Liver (tissue), 3 donors: ENCODE data around the gene LRRC27.

Source experiments
- EGR1 ChIP-seq, 2 donors: IDR thresholded peaks; 2 replicates each; pipeline ENCODE4 v1.6.1; 2016 to 2018; ENCODE audit warnings: antibody characterized with exemption in 2 of 2, low read depth in 2 of 2
- GABPA ChIP-seq, 2 donors: IDR thresholded peaks in 1 of 2; conservative IDR thresholded peaks in 1 of 2; 2 replicates each; pipeline ENCODE4 v1.6.1; 2016; ENCODE audit warnings: antibody characterized with exemption in 2 of 2, mild to moderate bottlenecking in 1 of 2, moderate library complexity in 1 of 2
- JUND ChIP-seq, 2 donors: IDR thresholded peaks; 2 replicates each; pipeline ENCODE4 v1.6.1; 2016; ENCODE audit warnings: antibody characterized with exemption in 2 of 2
- NR2F2 ChIP-seq: IDR thresholded peaks from 2 replicates; pipeline ENCODE4 v1.6.1; 2016; ENCODE audit warnings: antibody characterized with exemption
- RAD21 ChIP-seq, 2 donors: IDR thresholded peaks; 2 replicates each; pipeline ENCODE4 v1.6.1; 2016; ENCODE audit warnings: antibody characterized with exemption in 2 of 2, mild to moderate bottlenecking in 2 of 2
- RXRA ChIP-seq, 2 donors: IDR thresholded peaks; 2 replicates each; pipeline ENCODE4 v1.6.1; 2017 to 2018; ENCODE audit warnings: antibody characterized with exemption in 2 of 2, mild to moderate bottlenecking in 1 of 2
- TAF1 ChIP-seq: conservative IDR thresholded peaks from 2 replicates; pipeline ENCODE4 v1.6.1; 2016; ENCODE audit warnings: antibody characterized with exemption, mild to moderate bottlenecking
- YY1 ChIP-seq: IDR thresholded peaks from 2 replicates; pipeline ENCODE4 v1.6.1; 2016; ENCODE audit warnings: antibody characterized with exemption, mild to moderate bottlenecking
- TF ChIP-seq, protein P1 (sequence below): IDR thresholded peaks from 2 replicates; pipeline ENCODE4 v1.6.1; 2016; ENCODE audit warnings: antibody characterized with exemption, mild to moderate bottlenecking
- TF ChIP-seq, protein P2 (sequence below): fragments of 150-350 bp; IDR thresholded peaks from 2 replicates; pipeline ENCODE4 v1.5.1; 2017; ENCODE audit warnings: improper control_type of control experiment, low read depth, low read length; ENCODE audit not compliant: missing input control
- TF ChIP-seq, protein P3 (sequence below): IDR thresholded peaks from 2 replicates; pipeline ENCODE4 v1.6.1; 2016; ENCODE audit warnings: antibody characterized with exemption
- TF ChIP-seq, protein P4 (sequence below): IDR thresholded peaks from 2 replicates; pipeline ENCODE4 v1.6.1; 2016; ENCODE audit warnings: antibody characterized with exemption
- donor health status: healthy.
- donor health status: healthy.

DNA sequence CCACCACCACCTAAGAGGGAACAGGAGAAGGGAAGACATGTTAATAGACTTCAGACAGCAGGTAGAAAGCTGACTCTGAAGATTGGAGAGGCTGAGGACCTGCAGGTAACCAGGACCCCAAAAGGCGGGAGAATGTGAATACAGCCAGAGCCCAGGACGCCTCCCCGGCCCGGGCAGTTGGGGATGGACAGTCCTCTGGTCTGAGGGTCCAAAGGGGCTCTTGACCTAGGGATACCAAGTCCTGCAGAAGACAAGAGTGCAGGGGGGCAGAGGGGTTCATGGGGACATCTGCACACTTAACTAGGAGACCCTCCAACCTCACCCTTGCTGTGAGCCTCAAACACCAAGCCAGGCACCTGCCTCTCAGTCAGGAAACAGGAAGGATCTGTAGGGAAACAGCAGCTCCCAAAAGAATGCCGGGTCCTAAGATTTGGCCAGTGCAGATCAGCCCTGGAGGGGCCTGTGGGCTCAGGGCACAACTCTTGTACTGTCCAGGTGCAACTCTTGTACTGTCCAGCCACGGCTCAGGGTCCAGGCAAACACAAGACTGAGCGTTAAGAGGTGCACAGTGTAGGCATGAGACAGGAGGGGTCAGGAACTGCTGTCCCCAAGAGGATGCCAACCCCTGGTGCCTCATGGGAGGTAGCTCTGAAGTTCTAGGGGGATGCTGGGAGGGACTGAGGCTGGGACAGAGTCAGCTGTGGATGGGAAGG lies 22.0 kb upstream of the LRRC27 start:
- TF ChIP-seq JUND (IDR thresholded peaks at IDR 0.05) (no peak), RAD21 (IDR thresholded peaks at IDR 0.05) (no peak), GABPA (IDR thresholded peaks at IDR 0.05 in 1 of 2, conservative IDR thresholded peaks at IDR 0.05 in 1 of 2) (no peak), NR2F2 (no peak), TAF1 (no peak), RXRA (IDR thresholded peaks at IDR 0.05) (no peak), YY1 (no peak), EGR1 (IDR thresholded peaks at IDR 0.05; ENCODE audit: low read depth in 2 of 2) (no peak)
- TF ChIP-seq, protein P1, sequence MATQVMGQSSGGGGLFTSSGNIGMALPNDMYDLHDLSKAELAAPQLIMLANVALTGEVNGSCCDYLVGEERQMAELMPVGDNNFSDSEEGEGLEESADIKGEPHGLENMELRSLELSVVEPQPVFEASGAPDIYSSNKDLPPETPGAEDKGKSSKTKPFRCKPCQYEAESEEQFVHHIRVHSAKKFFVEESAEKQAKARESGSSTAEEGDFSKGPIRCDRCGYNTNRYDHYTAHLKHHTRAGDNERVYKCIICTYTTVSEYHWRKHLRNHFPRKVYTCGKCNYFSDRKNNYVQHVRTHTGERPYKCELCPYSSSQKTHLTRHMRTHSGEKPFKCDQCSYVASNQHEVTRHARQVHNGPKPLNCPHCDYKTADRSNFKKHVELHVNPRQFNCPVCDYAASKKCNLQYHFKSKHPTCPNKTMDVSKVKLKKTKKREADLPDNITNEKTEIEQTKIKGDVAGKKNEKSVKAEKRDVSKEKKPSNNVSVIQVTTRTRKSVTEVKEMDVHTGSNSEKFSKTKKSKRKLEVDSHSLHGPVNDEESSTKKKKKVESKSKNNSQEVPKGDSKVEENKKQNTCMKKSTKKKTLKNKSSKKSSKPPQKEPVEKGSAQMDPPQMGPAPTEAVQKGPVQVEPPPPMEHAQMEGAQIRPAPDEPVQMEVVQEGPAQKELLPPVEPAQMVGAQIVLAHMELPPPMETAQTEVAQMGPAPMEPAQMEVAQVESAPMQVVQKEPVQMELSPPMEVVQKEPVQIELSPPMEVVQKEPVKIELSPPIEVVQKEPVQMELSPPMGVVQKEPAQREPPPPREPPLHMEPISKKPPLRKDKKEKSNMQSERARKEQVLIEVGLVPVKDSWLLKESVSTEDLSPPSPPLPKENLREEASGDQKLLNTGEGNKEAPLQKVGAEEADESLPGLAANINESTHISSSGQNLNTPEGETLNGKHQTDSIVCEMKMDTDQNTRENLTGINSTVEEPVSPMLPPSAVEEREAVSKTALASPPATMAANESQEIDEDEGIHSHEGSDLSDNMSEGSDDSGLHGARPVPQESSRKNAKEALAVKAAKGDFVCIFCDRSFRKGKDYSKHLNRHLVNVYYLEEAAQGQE = no peak
- TF ChIP-seq, protein P2, sequence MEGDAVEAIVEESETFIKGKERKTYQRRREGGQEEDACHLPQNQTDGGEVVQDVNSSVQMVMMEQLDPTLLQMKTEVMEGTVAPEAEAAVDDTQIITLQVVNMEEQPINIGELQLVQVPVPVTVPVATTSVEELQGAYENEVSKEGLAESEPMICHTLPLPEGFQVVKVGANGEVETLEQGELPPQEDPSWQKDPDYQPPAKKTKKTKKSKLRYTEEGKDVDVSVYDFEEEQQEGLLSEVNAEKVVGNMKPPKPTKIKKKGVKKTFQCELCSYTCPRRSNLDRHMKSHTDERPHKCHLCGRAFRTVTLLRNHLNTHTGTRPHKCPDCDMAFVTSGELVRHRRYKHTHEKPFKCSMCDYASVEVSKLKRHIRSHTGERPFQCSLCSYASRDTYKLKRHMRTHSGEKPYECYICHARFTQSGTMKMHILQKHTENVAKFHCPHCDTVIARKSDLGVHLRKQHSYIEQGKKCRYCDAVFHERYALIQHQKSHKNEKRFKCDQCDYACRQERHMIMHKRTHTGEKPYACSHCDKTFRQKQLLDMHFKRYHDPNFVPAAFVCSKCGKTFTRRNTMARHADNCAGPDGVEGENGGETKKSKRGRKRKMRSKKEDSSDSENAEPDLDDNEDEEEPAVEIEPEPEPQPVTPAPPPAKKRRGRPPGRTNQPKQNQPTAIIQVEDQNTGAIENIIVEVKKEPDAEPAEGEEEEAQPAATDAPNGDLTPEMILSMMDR = no peak
- TF ChIP-seq, protein P3, sequence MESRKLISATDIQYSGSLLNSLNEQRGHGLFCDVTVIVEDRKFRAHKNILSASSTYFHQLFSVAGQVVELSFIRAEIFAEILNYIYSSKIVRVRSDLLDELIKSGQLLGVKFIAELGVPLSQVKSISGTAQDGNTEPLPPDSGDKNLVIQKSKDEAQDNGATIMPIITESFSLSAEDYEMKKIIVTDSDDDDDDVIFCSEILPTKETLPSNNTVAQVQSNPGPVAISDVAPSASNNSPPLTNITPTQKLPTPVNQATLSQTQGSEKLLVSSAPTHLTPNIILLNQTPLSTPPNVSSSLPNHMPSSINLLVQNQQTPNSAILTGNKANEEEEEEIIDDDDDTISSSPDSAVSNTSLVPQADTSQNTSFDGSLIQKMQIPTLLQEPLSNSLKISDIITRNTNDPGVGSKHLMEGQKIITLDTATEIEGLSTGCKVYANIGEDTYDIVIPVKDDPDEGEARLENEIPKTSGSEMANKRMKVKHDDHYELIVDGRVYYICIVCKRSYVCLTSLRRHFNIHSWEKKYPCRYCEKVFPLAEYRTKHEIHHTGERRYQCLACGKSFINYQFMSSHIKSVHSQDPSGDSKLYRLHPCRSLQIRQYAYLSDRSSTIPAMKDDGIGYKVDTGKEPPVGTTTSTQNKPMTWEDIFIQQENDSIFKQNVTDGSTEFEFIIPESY = no peak
- TF ChIP-seq, protein P4, sequence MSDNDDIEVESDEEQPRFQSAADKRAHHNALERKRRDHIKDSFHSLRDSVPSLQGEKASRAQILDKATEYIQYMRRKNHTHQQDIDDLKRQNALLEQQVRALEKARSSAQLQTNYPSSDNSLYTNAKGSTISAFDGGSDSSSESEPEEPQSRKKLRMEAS = no peak
